Neural crest cell (in vitro differentiated cells): ENCODE results near the gene CAD. TPM values are rescaled to one million over a fixed set of nuclear protein-coding genes. Genes with fewer than 3 reads are reported as not detected.
A peak's percentile ranks its signal among the peaks of the same experiment; 100 is the strongest.

Experiments
- DNase-seq: peaks from one replicate; pipeline ENCODE4 v3.0.0; 2021; ENCODE audit warnings: low read depth, mixed read lengths, low spot score
- H3K27ac Mint-ChIP-seq: one replicate; pipeline ENCODE4 v1.8.0; 2021; ENCODE audit warnings: mild to moderate bottlenecking, mixed read lengths; ENCODE audit not compliant: unreplicated experiment
- H3K27me3 Mint-ChIP-seq: 2 replicates; pipeline ENCODE4 v1.8.0; 2021; ENCODE audit warnings: low read depth, mild to moderate bottlenecking, mixed read lengths
- H3K36me3 Mint-ChIP-seq: 2 replicates; pipeline ENCODE4 v1.8.0; 2021; ENCODE audit warnings: low read depth, mild to moderate bottlenecking, mixed read lengths
- H3K4me1 Mint-ChIP-seq: 2 replicates; pipeline ENCODE4 v1.8.0; 2021; ENCODE audit warnings: mixed read lengths
- H3K4me3 Mint-ChIP-seq: one replicate; pipeline ENCODE4 v1.8.0; 2021; ENCODE audit warnings: mild to moderate bottlenecking, mixed read lengths
- H3K9me3 Mint-ChIP-seq: 2 replicates; pipeline ENCODE4 v1.8.0; 2021; ENCODE audit warnings: mixed read lengths
- total RNA-seq: library from RNA; stranded (reverse); gene quantifications from 2 replicates; pipeline ENCODE4 v1.2.1, GENCODE V29; 2021
- TF ChIP-seq, protein P1 (sequence below): fragments of 200-600 bp; sonication (generic); conservative IDR thresholded peaks from 2 replicates; pipeline ENCODE4 v1.5.0; 2021; ENCODE audit warnings: antibody characterized with exemption, mild to moderate bottlenecking

CAD gene
- total RNA-seq, 1 donor from 2014 or later, result 117 TPM

DNA sequence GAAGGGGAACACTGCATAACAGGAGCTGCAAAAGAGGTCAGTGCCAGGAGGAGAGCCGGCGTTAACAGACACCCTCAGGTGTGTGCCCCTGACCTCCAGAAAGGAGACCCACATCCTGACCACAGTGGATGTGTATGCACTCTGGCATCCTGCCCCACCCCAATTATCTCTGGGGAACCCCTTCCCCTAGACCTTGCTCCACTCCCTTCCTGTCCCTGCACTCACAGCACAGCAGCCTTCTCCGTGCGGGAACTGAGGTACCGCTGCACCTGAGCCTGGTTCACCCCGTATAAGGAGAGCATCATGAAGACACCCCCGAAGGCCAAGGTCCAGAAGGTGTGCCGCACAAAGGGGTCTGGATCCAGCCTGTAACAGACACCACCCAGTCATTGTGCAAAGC is 12.6 kb upstream of the CAD start:
- TF ChIP-seq, protein P1, sequence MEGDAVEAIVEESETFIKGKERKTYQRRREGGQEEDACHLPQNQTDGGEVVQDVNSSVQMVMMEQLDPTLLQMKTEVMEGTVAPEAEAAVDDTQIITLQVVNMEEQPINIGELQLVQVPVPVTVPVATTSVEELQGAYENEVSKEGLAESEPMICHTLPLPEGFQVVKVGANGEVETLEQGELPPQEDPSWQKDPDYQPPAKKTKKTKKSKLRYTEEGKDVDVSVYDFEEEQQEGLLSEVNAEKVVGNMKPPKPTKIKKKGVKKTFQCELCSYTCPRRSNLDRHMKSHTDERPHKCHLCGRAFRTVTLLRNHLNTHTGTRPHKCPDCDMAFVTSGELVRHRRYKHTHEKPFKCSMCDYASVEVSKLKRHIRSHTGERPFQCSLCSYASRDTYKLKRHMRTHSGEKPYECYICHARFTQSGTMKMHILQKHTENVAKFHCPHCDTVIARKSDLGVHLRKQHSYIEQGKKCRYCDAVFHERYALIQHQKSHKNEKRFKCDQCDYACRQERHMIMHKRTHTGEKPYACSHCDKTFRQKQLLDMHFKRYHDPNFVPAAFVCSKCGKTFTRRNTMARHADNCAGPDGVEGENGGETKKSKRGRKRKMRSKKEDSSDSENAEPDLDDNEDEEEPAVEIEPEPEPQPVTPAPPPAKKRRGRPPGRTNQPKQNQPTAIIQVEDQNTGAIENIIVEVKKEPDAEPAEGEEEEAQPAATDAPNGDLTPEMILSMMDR, result no peak
- H3K36me3 Mint-ChIP-seq, result peaks cover 19% of the 10 kb centered on the region
- no peak for DNase-seq
- no peak overlapping the region for H3K27ac Mint-ChIP-seq
- no peaks in the 10 kb centered on the region for H3K27me3 Mint-ChIP-seq
- no peaks in the 10 kb centered on the region for H3K9me3 Mint-ChIP-seq
- peaks cover 12% of the 10 kb centered on the region for H3K4me1 Mint-ChIP-seq
- no peak overlapping the region for H3K4me3 Mint-ChIP-seq

DNA sequence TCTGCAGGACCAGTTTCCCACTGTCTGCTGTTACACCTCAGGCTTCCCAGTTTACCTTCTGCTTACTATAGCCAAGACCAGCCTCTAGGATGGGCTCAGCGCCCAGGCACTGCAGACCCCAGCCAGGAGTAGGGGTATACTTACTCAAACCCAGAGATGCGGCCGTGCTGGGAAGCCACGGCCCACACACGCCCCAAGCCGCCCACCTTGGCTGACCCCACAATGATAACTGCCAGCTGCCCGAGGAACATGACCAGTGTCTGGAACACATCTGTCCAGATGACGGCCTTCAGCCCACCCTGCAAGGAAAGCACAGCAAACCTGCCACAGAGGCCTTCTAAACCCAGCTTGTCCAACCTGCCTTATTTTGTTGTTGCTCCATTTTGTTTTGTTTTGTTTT is 12.0 kb upstream of the CAD start:
- no peak for DNase-seq
- peaks cover 21% of the 10 kb centered on the region for H3K36me3 Mint-ChIP-seq
- no peak overlapping the region for H3K27ac Mint-ChIP-seq
- TF ChIP-seq, protein P1, result no peak
- no peaks in the 10 kb centered on the region for H3K9me3 Mint-ChIP-seq
- H3K4me1 Mint-ChIP-seq, result peaks cover 18% of the 10 kb centered on the region
- H3K27me3 Mint-ChIP-seq, result no peaks in the 10 kb centered on the region
- no peak overlapping the region for H3K4me3 Mint-ChIP-seq

DNA sequence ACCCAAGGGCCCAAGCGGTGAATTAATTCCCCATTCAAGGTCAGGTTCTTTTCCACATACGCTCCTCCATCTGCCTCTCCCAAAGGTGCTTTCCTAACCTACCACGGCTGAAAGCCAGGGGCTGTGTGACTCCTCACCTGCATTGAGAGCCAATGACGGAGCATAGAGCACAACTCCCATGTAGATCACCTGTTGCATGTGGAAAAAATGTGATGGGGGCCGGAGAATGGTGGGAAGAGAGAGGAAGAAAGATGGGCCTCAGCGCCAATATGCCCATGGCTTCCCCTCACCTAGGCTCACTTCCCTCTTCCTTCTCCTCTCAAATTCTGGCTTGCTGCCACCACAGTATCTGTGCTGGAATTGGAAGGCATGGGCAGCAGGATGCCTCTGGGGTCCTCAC is 10.8 kb upstream of the CAD start:
- Mint-ChIP-seq H3K4me3 (no peak overlapping the region), H3K27ac (no peak overlapping the region), H3K27me3 (no peaks in the 10 kb centered on the region), H3K9me3 (no peaks in the 10 kb centered on the region), H3K36me3 (peaks cover 21% of the 10 kb centered on the region), H3K4me1 (peaks cover 22% of the 10 kb centered on the region)
- TF ChIP-seq, protein P1, result no peak
- no peak for DNase-seq

DNA sequence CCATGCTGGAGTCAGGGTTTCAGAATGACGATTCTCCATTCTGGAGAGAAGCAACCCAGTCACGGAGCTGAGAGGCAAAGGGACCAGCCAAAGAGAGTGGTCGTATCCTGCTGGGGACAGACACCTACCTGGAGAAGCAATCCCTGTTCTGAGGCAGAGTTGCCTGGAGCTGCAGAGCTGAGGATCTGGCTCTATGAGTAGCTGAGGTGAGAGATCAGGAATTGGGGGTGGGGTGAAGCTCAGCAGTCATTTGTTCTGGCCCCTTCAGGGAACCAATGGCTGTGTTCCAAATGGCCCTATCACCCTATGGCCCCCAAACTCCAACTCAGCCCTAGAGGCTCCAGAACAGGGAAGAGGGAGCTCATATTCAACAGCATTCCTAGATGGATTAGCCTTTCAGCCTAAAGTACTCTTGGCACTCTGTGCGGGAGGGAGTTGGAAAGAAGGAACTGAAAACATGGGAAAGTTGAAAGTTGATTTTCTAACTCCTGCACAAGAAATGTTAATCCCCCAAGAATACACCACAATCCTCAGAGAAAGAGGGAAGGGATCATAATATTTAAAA is 8.6 kb upstream of the CAD start:
- DNase-seq, result no peak
- peak overlapping the region; percentile 78 for H3K4me3 Mint-ChIP-seq
- no peaks in the 10 kb centered on the region for H3K27me3 Mint-ChIP-seq
- H3K4me1 Mint-ChIP-seq, result peaks cover 34% of the 10 kb centered on the region
- TF ChIP-seq, protein P1, result no peak
- H3K36me3 Mint-ChIP-seq, result peaks cover 13% of the 10 kb centered on the region
- no peaks in the 10 kb centered on the region for H3K9me3 Mint-ChIP-seq
- H3K27ac Mint-ChIP-seq, result no peak overlapping the region

DNA sequence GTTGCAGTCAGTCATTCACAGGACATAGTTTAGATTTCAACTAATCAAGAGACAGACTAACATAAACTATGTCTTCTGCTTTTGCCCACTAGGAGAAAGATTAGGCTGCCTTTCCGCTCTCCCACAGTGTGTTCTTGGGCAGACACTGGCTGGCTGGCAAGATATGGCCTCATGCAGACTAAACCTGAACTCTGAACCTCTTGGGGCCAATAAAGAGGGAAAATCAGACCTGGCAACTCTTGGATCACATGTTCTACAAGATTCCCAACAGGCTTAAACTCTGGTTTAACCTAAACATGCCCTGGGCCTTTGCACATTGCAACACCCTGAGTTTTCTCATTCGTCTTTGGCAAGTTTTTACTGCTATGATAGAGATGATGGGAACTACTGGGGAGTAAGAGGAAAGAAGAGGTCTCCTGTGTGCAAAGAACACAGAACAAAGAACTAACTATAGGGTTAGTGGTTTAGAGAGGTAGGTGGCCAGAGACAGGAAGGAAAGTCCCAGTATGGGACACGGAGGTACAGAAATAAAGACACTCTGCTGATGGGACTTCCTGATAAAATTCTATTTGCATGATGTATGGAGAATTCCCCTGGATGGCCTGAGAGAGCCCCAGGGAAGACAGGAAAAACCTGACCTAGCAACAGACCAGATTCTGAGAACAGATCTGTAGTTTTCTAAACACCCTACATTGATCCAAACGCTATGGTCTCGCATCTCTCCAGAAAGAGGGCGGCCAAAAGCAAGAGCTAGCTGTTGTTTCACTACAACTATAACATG is 7.4 kb upstream of the CAD start:
- Mint-ChIP-seq H3K36me3 (peaks cover 13% of the 10 kb centered on the region), H3K27me3 (no peaks in the 10 kb centered on the region), H3K27ac (no peak overlapping the region)

More for the DNA sequence above, 7.4 kb upstream of the CAD start:
- Mint-ChIP-seq H3K4me1 (peaks cover 37% of the 10 kb centered on the region), H3K4me3 (peak overlapping the region; percentile 78), H3K9me3 (no peaks in the 10 kb centered on the region)
- DNase-seq, result no peak
- TF ChIP-seq, protein P1, result no peak
